Retinal pigment epithelial cell (primary cell): ENCODE data around the gene GDPD5.

Experiments
- DNase-seq: peaks from one replicate; pipeline ENCODE4 v3.0.0-alpha.2; 2010; ENCODE audit warnings: low read depth
- H3K4me3 ChIP-seq: 2 replicates; pipeline ENCODE4 v1.5.1; 2011; ENCODE audit warnings: mild to moderate bottlenecking, low read length, control low read depth, moderate library complexity
- TF ChIP-seq, protein P1 (sequence below): conservative IDR thresholded peaks from 2 replicates; pipeline ENCODE4 v1.5.1; 2011; ENCODE audit warnings: low read depth, low read length, control low read depth, inconsistent platforms

GDPD5 gene

GRCh38 chr11:75450826-75451821, 74.6 kb downstream of the GDPD5 start:
- TF ChIP-seq, protein P1, sequence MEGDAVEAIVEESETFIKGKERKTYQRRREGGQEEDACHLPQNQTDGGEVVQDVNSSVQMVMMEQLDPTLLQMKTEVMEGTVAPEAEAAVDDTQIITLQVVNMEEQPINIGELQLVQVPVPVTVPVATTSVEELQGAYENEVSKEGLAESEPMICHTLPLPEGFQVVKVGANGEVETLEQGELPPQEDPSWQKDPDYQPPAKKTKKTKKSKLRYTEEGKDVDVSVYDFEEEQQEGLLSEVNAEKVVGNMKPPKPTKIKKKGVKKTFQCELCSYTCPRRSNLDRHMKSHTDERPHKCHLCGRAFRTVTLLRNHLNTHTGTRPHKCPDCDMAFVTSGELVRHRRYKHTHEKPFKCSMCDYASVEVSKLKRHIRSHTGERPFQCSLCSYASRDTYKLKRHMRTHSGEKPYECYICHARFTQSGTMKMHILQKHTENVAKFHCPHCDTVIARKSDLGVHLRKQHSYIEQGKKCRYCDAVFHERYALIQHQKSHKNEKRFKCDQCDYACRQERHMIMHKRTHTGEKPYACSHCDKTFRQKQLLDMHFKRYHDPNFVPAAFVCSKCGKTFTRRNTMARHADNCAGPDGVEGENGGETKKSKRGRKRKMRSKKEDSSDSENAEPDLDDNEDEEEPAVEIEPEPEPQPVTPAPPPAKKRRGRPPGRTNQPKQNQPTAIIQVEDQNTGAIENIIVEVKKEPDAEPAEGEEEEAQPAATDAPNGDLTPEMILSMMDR, result peak; percentile 71
- no peak for DNase-seq
- no peak overlapping the region for H3K4me3 ChIP-seq

DNA sequence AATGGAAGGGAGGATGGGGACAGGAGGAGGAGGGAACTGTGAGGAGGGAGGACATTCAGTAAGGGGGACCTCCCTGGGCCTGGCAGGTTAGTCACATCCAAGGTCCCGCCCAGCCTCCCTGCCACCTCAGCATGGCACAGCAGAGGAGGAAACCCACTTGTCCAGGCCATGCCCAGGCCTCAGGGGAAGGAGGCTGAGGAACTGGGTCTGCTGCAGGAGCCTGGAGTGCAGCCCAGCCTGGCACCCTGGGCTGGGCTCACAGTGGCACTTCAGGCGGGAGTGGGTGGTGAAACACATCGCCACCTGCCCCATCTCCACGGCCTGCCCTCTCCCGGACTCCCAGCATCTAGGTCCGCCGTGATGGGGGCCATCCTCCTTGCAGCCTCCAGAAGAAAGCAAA, 75.5 kb downstream of the GDPD5 start:
- DNase-seq, result no peak
- TF ChIP-seq, protein P1, result no peak
- H3K4me3 ChIP-seq, result no peak overlapping the region

GRCh38 chr11:75449776-75450175, 76.0 kb downstream of the GDPD5 start:
- H3K4me3 ChIP-seq, result no peak overlapping the region
- TF ChIP-seq, protein P1, result no peak
- DNase-seq, result no peak

DNA sequence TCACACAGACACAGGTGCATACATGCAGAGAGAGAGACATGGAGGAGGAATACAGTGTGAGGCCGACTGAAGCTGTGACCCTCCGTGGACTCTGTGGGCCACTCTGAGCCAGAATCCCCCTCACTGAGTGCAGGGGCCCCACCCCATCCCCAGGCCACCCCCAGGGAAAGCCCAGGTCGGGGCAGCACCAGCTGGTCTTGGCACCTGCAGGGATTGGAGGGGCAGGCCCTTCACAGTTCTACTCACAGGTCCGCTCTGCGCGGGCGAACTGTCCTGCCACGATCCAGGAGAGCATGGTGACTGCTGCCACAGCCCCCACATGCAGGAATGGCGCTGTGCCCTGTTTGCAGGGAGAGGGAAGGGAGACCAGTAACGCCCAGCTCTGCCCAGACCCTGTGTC, 76.5 kb downstream of the GDPD5 start:
- TF ChIP-seq, protein P1, result no peak
- no peak overlapping the region for H3K4me3 ChIP-seq
- no peak for DNase-seq

DNA sequence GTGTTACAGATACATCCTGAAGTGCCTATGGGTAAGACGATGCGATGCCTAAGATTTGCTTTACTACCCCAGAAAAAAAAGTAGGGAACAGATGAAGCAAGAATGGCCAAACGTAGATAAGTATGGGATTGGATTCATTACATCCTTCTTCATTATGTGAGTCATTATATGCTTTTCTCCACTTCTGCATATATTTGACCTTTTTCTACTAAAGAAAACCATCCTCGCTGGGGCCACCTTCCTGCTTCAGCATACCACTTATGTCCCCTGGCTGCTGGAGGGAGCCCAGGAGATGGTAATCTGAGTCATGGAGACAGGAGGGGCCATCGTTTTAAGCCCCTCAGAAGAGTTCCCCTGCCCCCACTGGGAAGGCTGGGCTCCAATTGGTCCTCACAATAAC, 78.3 kb downstream of the GDPD5 start:
- TF ChIP-seq, protein P1, result no peak
- H3K4me3 ChIP-seq, result no peak overlapping the region
- DNase-seq, result no peak

- no peak overlapping the region for H3K4me3 ChIP-seq
- TF ChIP-seq, protein P1, result peak; percentile 91
- no peak for DNase-seq
Observed at GRCh38 chr11:75445315-75445953, 80.3 kb downstream of the GDPD5 start.

GRCh38 chr11:75443043-75443442, 82.7 kb downstream of the GDPD5 start:
- no peak overlapping the region for H3K4me3 ChIP-seq
- no peak for DNase-seq
- TF ChIP-seq, protein P1, result no peak
